Loucy (cell line): ENCODE data around the gene KNG1.

Source experiments
- H2AFZ ChIP-seq: fragments of 200-600 bp; sonication (generic); 2 replicates; pipeline ENCODE4 v1.6.0; 2016; ENCODE audit warnings: antibody characterized with exemption, mild to moderate bottlenecking, low read length, moderate library complexity
- H3F3A ChIP-seq: fragments of 200-600 bp; 2 replicates; pipeline ENCODE4 v1.6.0; 2016; ENCODE audit warnings: antibody characterized with exemption, low read depth, mild to moderate bottlenecking
- H3K27me3 ChIP-seq: fragments of 200-600 bp; sonication (generic); 2 replicates; pipeline ENCODE4 v1.6.1; 2014; ENCODE audit warnings: low read length, mild to moderate bottlenecking; ENCODE audit not compliant: insufficient read depth, poor library complexity, severe bottlenecking
- H3K36me3 ChIP-seq: fragments of 200-600 bp; sonication (generic); 2 replicates; pipeline ENCODE4 v1.6.1; 2016; ENCODE audit warnings: low read length; ENCODE audit not compliant: insufficient read depth
- H3K4me1 ChIP-seq: fragments of 200-600 bp; sonication (generic); 2 replicates; pipeline ENCODE4 v1.5.1; 2014; ENCODE audit warnings: low read length, mild to moderate bottlenecking; ENCODE audit not compliant: insufficient read depth, poor library complexity, severe bottlenecking
- H3K4me2 ChIP-seq: fragments of 200-600 bp; sonication (generic); 2 replicates; pipeline ENCODE4 v1.6.0; 2014; ENCODE audit warnings: antibody characterized with exemption, low read length, low read depth, mild to moderate bottlenecking; ENCODE audit not compliant: poor library complexity, severe bottlenecking
- H3K4me3 ChIP-seq: fragments of 200-600 bp; sonication (generic); 2 replicates; pipeline ENCODE4 v1.5.1; 2014; ENCODE audit warnings: low read length, mild to moderate bottlenecking, mixed read lengths; ENCODE audit not compliant: poor library complexity, severe bottlenecking
- H3K79me2 ChIP-seq: fragments of 200-600 bp; sonication (generic); 2 replicates; pipeline ENCODE4 v1.6.1; 2014; ENCODE audit warnings: low read length; ENCODE audit not compliant: insufficient read depth
- H3K9ac ChIP-seq: fragments of 200-600 bp; sonication (generic); 2 replicates; pipeline ENCODE4 v1.6.0; 2014; ENCODE audit warnings: mild to moderate bottlenecking, low read depth, low read length, moderate library complexity; ENCODE audit not compliant: poor library complexity, severe bottlenecking
- H3K9me2 ChIP-seq: fragments of 200-600 bp; sonication (generic); replicated peaks from 2 replicates; pipeline ENCODE4 v1.6.1; 2016; ENCODE audit warnings: low read depth, low read length, mixed read lengths
- H3K9me3 ChIP-seq: fragments of 200-600 bp; sonication (generic); 2 replicates; pipeline ENCODE4 v1.6.1; 2014; ENCODE audit warnings: mild to moderate bottlenecking, antibody characterized with exemption, low read length, low read depth; ENCODE audit not compliant: insufficient read depth
- H4K20me1 ChIP-seq: fragments of 200-600 bp; sonication (generic); 2 replicates; pipeline ENCODE4 v1.6.0; 2014; ENCODE audit warnings: antibody characterized with exemption, low read length, mild to moderate bottlenecking; ENCODE audit not compliant: insufficient read depth, poor library complexity, severe bottlenecking
- EZH2phosphoT487 ChIP-seq: fragments of 200-600 bp; IDR thresholded peaks from 2 replicates; pipeline ENCODE4 v1.6.1; 2018; ENCODE audit warnings: antibody characterized with exemption, mild to moderate bottlenecking, moderate library complexity, borderline replicate concordance
- TF ChIP-seq, protein P1 (sequence below): fragments of 200-600 bp; sonication (generic); conservative IDR thresholded peaks from 2 replicates; pipeline ENCODE4 v1.5.1; 2014; ENCODE audit warnings: mild to moderate bottlenecking, antibody characterized with exemption, low read length

Gene KNG1

DNA sequence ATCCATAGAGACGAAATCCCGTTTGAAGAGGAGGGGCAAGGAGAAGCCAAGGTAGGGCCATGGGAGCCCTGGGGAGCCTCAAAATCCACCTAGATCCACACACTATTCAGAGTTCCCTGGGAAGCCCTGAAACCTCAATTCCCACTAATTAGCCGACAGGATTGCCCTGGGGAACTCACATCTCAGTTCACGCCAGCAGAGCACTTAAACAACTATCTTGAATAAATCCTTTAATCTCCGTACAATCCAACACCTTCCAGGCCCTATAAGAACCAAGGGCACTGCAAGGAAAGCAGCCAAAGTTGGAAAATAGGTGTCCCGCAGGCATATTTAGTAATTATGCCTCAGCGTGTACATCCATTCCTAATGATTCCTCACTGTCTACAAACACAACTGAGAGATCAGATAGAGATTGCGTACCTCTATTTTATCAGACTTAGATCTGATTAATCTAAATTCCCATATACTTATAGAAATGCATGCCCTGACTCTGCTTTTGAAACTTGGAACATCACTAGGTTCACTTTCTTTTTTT lies 40.6 kb downstream of the KNG1 start:
- Histone ChIP-seq H3K4me1 (no peaks in the 10 kb centered on the region), H3K79me2 (no peaks in the 10 kb centered on the region), H3K9ac (no peak overlapping the region), H3K4me3 (no peak overlapping the region), H3K9me3 (no peaks in the 10 kb centered on the region), H3K36me3 (no peaks in the 10 kb centered on the region), H3F3A (no peaks in the 10 kb centered on the region), H3K9me2 (no peaks in the 10 kb centered on the region), H3K4me2 (no peak overlapping the region), H2AFZ (no peak overlapping the region), H3K27me3 (no peaks in the 10 kb centered on the region), H4K20me1 (no peaks in the 10 kb centered on the region)
- TF ChIP-seq EZH2phosphoT487 = no peak
- TF ChIP-seq, protein P1, sequence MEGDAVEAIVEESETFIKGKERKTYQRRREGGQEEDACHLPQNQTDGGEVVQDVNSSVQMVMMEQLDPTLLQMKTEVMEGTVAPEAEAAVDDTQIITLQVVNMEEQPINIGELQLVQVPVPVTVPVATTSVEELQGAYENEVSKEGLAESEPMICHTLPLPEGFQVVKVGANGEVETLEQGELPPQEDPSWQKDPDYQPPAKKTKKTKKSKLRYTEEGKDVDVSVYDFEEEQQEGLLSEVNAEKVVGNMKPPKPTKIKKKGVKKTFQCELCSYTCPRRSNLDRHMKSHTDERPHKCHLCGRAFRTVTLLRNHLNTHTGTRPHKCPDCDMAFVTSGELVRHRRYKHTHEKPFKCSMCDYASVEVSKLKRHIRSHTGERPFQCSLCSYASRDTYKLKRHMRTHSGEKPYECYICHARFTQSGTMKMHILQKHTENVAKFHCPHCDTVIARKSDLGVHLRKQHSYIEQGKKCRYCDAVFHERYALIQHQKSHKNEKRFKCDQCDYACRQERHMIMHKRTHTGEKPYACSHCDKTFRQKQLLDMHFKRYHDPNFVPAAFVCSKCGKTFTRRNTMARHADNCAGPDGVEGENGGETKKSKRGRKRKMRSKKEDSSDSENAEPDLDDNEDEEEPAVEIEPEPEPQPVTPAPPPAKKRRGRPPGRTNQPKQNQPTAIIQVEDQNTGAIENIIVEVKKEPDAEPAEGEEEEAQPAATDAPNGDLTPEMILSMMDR = no peak

DNA sequence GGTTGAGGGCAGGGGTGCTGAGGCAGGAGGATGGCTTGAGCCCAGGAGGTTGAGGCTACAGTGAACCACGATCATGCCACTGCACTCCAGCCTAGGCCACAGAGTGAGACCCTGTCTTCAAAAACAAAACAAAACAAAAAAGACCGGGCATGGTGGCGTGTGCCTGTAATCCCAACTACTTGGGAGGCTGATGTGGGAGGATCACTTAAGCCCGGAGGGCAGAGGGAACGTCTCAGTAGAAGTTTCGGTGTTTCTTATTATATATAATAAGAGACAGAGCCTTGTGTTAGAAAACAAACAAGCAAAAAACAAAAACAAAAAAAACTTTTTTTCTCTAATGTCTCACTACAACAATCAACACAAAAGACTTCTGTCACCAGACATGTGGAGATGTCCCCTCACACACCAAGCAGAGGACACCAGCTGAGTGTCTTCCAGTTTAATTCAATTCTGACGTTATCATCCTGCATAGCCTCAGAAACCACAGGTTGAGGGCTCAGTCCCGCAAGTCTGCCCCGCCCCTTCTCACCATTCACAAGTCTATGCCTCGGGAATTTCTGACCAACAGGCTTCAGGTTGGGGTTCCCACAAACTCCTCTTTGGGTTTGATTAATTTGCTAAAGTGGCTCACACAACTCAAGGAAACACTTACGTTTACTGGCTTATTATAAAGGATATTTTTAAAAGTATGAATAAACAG lies 42.2 kb downstream of the KNG1 start:
- no peaks in the 10 kb centered on the region for H3F3A ChIP-seq
- no peak overlapping the region for H2AFZ ChIP-seq
- no peaks in the 10 kb centered on the region for H3K4me1 ChIP-seq
- H3K9me2 ChIP-seq = no peaks in the 10 kb centered on the region
- TF ChIP-seq, protein P1 = no peak
- TF ChIP-seq EZH2phosphoT487 = no peak
- H3K9me3 ChIP-seq = no peaks in the 10 kb centered on the region
- H3K9ac ChIP-seq = no peak overlapping the region
- no peaks in the 10 kb centered on the region for H3K27me3 ChIP-seq
- H3K4me2 ChIP-seq = no peak overlapping the region
- no peaks in the 10 kb centered on the region for H3K79me2 ChIP-seq
- H3K36me3 ChIP-seq = no peaks in the 10 kb centered on the region
- no peaks in the 10 kb centered on the region for H4K20me1 ChIP-seq
- H3K4me3 ChIP-seq = no peak overlapping the region

DNA sequence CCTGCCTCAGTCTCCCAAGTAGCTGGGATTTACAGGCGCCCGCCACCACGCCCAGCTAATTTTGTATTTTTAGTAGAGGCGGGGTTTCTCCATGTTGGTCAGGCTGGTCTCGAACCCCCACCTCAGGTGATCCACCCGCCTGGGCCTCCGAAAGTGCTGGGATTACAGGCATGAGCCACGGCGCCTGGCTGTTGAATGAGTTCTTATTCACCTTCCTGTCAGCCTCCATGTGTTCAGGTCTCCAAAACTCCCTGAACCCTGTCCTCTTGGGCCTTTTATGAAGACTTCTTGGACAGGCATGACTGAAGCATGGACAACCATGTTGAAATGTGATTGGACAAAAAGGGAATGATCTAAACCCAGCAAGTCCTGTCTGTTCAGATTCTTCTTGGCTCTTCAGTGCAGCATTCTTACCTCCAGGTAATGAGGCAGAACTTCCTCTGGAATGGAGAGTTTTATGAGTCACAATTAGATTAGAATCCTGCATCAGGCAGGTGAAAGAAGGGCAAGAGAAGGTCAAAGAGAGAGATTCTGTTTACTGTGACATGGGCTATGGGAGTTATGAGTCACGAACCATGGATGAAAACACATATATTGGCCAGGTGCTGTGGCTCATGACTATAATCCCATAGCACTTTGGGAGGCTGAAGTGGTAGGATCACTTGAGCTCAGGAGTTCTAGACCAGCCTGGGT lies 43.1 kb downstream of the KNG1 start:
- H3K9ac ChIP-seq = no peak overlapping the region
- no peaks in the 10 kb centered on the region for H3K4me1 ChIP-seq
- no peaks in the 10 kb centered on the region for H3F3A ChIP-seq
- H3K27me3 ChIP-seq = no peaks in the 10 kb centered on the region
- no peaks in the 10 kb centered on the region for H3K79me2 ChIP-seq
- no peak overlapping the region for H3K4me2 ChIP-seq
- H2AFZ ChIP-seq = no peak overlapping the region
- TF ChIP-seq, protein P1 = no peak
- TF ChIP-seq EZH2phosphoT487 = no peak
- no peaks in the 10 kb centered on the region for H3K9me2 ChIP-seq
- H3K4me3 ChIP-seq = no peak overlapping the region
- H3K36me3 ChIP-seq = no peaks in the 10 kb centered on the region
- no peaks in the 10 kb centered on the region for H4K20me1 ChIP-seq
- no peaks in the 10 kb centered on the region for H3K9me3 ChIP-seq
